Panc1 (cell line): ENCODE measurements around the gene CCDC137. TPM values are rescaled to one million over a fixed set of nuclear protein-coding genes. Genes with fewer than 3 reads are reported as not detected.

Experiments
- ATAC-seq: fragments of 200-7000 bp; cut with Tn5 transposase; 2 replicates; pipeline ENCODE4 v1.9.1; 2020; ENCODE audit warnings: mild to moderate bottlenecking, moderate library complexity
- BruUV-seq: library from RNA; stranded (reverse); fragments of 400-500 nt; replicated peaks from 2 replicates; lab custom pipeline; 2021; lab: Mats Ljungman, UMichigan
- CTCF ChIA-PET: fragments of 300-600 bp; sonication (Branson Sonifier 250); formaldehyde crosslinking; loops from one replicate; lab custom pipeline; 2022; ENCODE audit warnings: antibody characterized with exemption; lab: Charles Lee
- POLR2A ChIA-PET: fragments of 300-600 bp; sonication (Branson Sonifier 250); formaldehyde crosslinking; loops from one replicate; lab custom pipeline; 2022; ENCODE audit warnings: antibody characterized with exemption; lab: Charles Lee
- DNase-seq: peaks from one replicate; pipeline ENCODE4 v3.0.0-alpha.2; 2010; ENCODE audit warnings: low read depth, low spot score
- H3K27ac ChIP-seq: 2 replicates; pipeline ENCODE4 v1.5.1; 2011; ENCODE audit warnings: mild to moderate bottlenecking, low read length, inconsistent platforms
- H3K27me3 ChIP-seq: fragments of 200-500 bp; sonication (Bioruptor generic); 2 replicates; pipeline ENCODE4 v1.6.0; 2014; ENCODE audit warnings: low read length, inconsistent platforms; ENCODE audit not compliant: control insufficient read depth, insufficient read depth
- H3K36me3 ChIP-seq: fragments of 200-500 bp; sonication (Bioruptor generic); 2 replicates; pipeline ENCODE4 v1.5.1; 2014; ENCODE audit warnings: inconsistent platforms, mild to moderate bottlenecking, low read length, moderate library complexity; ENCODE audit not compliant: control insufficient read depth, insufficient read depth
- H3K4me1 ChIP-seq: 2 replicates; pipeline ENCODE4 v1.5.1; 2011; ENCODE audit warnings: inconsistent platforms, mild to moderate bottlenecking, low read length, moderate library complexity; ENCODE audit not compliant: control insufficient read depth, insufficient read depth
- H3K4me3 ChIP-seq, 2 experiments: 2 replicates each; pipeline ENCODE4 v1.5.1; 2011 to 2012; ENCODE audit warnings: low read depth in 2 of 2, low read length in 2 of 2, mild to moderate bottlenecking in 2 of 2, inconsistent platforms in 1 of 2, moderate library complexity in 1 of 2
- H3K9me3 ChIP-seq: fragments of 200-500 bp; sonication (Bioruptor generic); 2 replicates; pipeline ENCODE4 v1.5.1; 2014; ENCODE audit warnings: low read depth, mild to moderate bottlenecking, inconsistent platforms, low read length, moderate library complexity; ENCODE audit not compliant: control insufficient read depth, insufficient read depth
- POLR2AphosphoS5 ChIP-seq: IDR thresholded peaks from 2 replicates; pipeline ENCODE4 v1.6.1; 2012; ENCODE audit warnings: mild to moderate bottlenecking, low read depth, low read length, moderate library complexity
- SIN3A ChIP-seq: IDR thresholded peaks from 2 replicates; pipeline ENCODE4 v1.6.1; 2012; ENCODE audit warnings: low read depth, mild to moderate bottlenecking, low read length, moderate library complexity, borderline replicate concordance; ENCODE audit not compliant: insufficient read depth
- TCF7L2 ChIP-seq: IDR thresholded peaks from 2 replicates; pipeline ENCODE4 v1.6.1; 2011; ENCODE audit warnings: mild to moderate bottlenecking, low read depth, low read length, inconsistent platforms
- in situ Hi-C: cut with HindIII; loops from 2 replicates; pipeline ENCODE4 v1.10.0; 2016; ENCODE audit warnings: low sequenced_read_pairs, low pct_unique_long_range_greater_than_20kb
- intact Hi-C: fragments of 100-400 bp; cut with micrococcal nuclease; formaldehyde crosslinking; loops from one replicate; pipeline ENCODE4 v1.10.0; 2022; ENCODE audit not compliant: unreplicated experiment
- total RNA-seq: library from RNA; stranded (reverse); gene quantifications from one replicate; pipeline ENCODE4 v1.2.1, GENCODE V29; 2021; ENCODE audit not compliant: unreplicated experiment
- TF ChIP-seq, protein P1 (sequence below): fragments of 450-650 bp; IDR thresholded peaks from 2 replicates; pipeline ENCODE4 v1.5.1; 2017; ENCODE audit warnings: mild to moderate bottlenecking
- TF ChIP-seq, protein P2 (sequence below), 2 experiments: IDR thresholded peaks; 2 replicates each; pipeline ENCODE4 v1.6.1; 2011 to 2012; ENCODE audit warnings: low read depth in 2 of 2, control low read depth in 1 of 2, low read length in 1 of 2, mild to moderate bottlenecking in 1 of 2, moderate library complexity in 1 of 2; ENCODE audit not compliant: insufficient read depth in 1 of 2

Gene CCDC137
- total RNA-seq, 1 experiment from 2014 or later, result 74.6 TPM

GRCh38 chr17:81680150-81680549 lies 13.6 kb downstream of the CCDC137 start:
- ChIA-PET POLR2A (interaction anchor here (0.6 kb wide), 1 partner anchor 116 kb away, joined by 5 read pairs; no protein-coding TSS in a partner anchor), CTCF (interaction anchor here (0.7 kb wide), 1 partner anchor 13 kb away, joined by 5 read pairs; no protein-coding TSS in a partner anchor)
- in situ Hi-C loops, result no loop called here
- Histone ChIP-seq H3K4me1 (peaks cover 17% of the 10 kb centered on the region), H3K4me3 (no peak overlapping the region), H3K27ac (no peak overlapping the region), H3K27me3 (no peaks in the 10 kb centered on the region), H3K36me3 (peaks cover 11% of the 10 kb centered on the region; the same call in 1 of the 2 replicates), H3K9me3 (no peaks in the 10 kb centered on the region)
- TF ChIP-seq TCF7L2 (no peak), POLR2AphosphoS5 (no peak), SIN3A (no peak)
- TF ChIP-seq, protein P1, sequence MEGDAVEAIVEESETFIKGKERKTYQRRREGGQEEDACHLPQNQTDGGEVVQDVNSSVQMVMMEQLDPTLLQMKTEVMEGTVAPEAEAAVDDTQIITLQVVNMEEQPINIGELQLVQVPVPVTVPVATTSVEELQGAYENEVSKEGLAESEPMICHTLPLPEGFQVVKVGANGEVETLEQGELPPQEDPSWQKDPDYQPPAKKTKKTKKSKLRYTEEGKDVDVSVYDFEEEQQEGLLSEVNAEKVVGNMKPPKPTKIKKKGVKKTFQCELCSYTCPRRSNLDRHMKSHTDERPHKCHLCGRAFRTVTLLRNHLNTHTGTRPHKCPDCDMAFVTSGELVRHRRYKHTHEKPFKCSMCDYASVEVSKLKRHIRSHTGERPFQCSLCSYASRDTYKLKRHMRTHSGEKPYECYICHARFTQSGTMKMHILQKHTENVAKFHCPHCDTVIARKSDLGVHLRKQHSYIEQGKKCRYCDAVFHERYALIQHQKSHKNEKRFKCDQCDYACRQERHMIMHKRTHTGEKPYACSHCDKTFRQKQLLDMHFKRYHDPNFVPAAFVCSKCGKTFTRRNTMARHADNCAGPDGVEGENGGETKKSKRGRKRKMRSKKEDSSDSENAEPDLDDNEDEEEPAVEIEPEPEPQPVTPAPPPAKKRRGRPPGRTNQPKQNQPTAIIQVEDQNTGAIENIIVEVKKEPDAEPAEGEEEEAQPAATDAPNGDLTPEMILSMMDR, result no peak
- TF ChIP-seq, protein P2, sequence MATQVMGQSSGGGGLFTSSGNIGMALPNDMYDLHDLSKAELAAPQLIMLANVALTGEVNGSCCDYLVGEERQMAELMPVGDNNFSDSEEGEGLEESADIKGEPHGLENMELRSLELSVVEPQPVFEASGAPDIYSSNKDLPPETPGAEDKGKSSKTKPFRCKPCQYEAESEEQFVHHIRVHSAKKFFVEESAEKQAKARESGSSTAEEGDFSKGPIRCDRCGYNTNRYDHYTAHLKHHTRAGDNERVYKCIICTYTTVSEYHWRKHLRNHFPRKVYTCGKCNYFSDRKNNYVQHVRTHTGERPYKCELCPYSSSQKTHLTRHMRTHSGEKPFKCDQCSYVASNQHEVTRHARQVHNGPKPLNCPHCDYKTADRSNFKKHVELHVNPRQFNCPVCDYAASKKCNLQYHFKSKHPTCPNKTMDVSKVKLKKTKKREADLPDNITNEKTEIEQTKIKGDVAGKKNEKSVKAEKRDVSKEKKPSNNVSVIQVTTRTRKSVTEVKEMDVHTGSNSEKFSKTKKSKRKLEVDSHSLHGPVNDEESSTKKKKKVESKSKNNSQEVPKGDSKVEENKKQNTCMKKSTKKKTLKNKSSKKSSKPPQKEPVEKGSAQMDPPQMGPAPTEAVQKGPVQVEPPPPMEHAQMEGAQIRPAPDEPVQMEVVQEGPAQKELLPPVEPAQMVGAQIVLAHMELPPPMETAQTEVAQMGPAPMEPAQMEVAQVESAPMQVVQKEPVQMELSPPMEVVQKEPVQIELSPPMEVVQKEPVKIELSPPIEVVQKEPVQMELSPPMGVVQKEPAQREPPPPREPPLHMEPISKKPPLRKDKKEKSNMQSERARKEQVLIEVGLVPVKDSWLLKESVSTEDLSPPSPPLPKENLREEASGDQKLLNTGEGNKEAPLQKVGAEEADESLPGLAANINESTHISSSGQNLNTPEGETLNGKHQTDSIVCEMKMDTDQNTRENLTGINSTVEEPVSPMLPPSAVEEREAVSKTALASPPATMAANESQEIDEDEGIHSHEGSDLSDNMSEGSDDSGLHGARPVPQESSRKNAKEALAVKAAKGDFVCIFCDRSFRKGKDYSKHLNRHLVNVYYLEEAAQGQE (IDR thresholded peaks at IDR 0.05; ENCODE audit: insufficient read depth in 1 of 2, low read depth in 2 of 2, low read length in 1 of 2), result no peak
- no TSS peak for BruUV-seq
- no peak for DNase-seq
- no peak for ATAC-seq
- intact Hi-C loops, result no loop called here

DNA sequence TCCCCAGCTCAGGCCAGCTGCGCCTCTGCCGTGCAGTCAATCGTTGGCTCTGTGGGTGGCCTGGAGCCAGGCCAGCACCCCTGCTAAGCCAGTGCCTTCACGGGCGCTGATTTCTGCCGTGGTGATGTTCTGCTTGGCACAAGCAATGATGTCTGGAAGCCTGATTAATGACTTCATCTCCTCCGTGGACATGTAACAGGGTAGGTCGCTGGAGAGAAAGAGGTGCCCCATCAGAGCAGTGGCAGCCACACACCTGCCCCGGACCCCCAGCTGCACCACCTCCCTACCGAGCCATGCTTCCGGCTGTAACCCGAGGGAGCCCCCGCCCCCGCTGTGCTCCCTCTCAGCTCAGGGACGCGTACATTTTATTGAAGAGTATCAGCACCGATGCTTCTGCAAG lies 15.1 kb downstream of the CCDC137 start:
- H3K9me3 ChIP-seq, result no peaks in the 10 kb centered on the region
- DNase-seq, result no peak
- POLR2A ChIA-PET, result no interaction called here
- TF ChIP-seq POLR2AphosphoS5 (no peak), TCF7L2 (no peak), SIN3A (no peak)
- intact Hi-C loops (no loop called here), in situ Hi-C loops (no loop called here)
- no peak overlapping the region; the same call in 1 of the 2 replicates for H3K27ac ChIP-seq
- peak overlapping the region in 1 of 2 experiments; percentile 78; a peak in 1 of 4 replicates for H3K4me3 ChIP-seq
- peaks cover 11% of the 10 kb centered on the region; the same call in 1 of the 2 replicates for H3K36me3 ChIP-seq
- CTCF ChIA-PET, result no interaction called here
- peaks cover 23% of the 10 kb centered on the region for H3K4me1 ChIP-seq
- no peak for ATAC-seq
- no TSS peak for BruUV-seq
- H3K27me3 ChIP-seq, result no peaks in the 10 kb centered on the region

DNA sequence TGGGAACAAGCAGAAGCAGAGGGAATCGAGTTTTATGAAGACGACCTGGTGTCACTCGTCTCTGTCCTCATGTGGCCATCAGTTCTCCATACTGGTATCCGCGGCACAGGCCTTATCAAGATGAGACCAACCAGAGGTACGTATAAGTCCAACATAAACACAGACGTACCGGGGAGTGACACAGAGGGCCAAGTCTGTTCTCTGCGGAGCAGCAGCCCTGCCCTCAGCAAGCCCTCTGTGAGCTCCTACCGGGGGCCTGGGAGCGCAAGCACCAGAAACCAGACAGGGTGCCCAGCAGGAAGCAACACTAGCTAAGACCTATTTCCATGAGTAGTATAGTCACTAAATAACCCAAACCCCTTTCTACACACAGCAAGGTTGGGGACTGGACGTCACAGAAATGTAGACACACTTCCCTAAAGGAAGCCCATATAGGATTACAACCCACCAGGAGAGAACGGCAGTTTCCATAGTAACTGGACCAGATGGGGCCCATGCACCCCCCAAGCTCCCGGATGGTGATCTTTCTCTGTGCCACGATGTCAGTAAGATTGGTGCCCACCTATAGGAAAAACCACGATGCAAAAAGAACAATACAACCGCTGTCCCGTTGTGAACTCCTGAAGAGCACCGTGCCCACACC lies 16.1 kb downstream of the CCDC137 start:
- no peak for ATAC-seq
- intact Hi-C loops, result no loop called here

More for the DNA sequence above, 16.1 kb downstream of the CCDC137 start:
- TF ChIP-seq SIN3A (no peak), POLR2AphosphoS5 (no peak), TCF7L2 (no peak)
- TF ChIP-seq, protein P2 (IDR thresholded peaks at IDR 0.05; ENCODE audit: insufficient read depth in 1 of 2, low read depth in 2 of 2, low read length in 1 of 2), result no peak
- TF ChIP-seq, protein P1, result no peak
- in situ Hi-C loops, result no loop called here
- peaks cover 23% of the 10 kb centered on the region for H3K4me1 ChIP-seq
- DNase-seq, result no peak
- no peaks in the 10 kb centered on the region for H3K9me3 ChIP-seq
- CTCF ChIA-PET, result no interaction called here
- peak overlapping the region; percentile 71 to 78 for H3K4me3 ChIP-seq
- POLR2A ChIA-PET, result interaction anchor here (1.1 kb wide), 1 partner anchor 17 kb away, joined by 3 read pairs; no protein-coding TSS in a partner anchor
- BruUV-seq, result no TSS peak
- H3K27me3 ChIP-seq, result no peaks in the 10 kb centered on the region
- peaks cover 15% of the 10 kb centered on the region; the same call in 1 of the 2 replicates for H3K36me3 ChIP-seq
- H3K27ac ChIP-seq, result peak overlapping the region; percentile 93
